ENCODE results near the gene EFHC2. TPM values are rescaled to one million over a fixed set of nuclear protein-coding genes. Genes with fewer than 3 reads are reported as not detected.

The EFHC2 gene
- total RNA-seq, 1 experiment from 2014 or later: 1.1 TPM

DNA sequence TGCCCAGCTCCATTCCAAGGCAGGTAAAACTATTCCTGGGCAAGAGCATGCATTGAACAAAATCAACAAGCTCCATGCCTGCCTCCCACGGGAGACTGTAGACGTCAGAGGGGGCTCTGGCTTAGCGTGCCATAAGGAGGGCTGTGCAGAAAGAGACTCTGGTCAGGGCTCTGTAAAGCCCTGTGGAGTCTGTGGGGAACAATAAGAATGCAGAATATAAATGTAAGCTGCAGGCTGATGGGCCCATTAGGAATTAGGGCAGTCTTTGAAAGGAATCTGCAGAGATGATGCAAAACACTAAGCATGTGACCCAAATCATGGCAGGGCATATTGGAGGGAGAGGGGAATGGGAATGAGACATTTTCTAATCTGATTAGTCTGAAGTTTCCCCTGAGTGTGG, 170.3 kb downstream of the EFHC2 start:
- Histone ChIP-seq H3K23ac (ENCODE audit: insufficient read length, low read depth, low read length) (no peak overlapping the region), H2BK20ac (ENCODE audit: low read depth, low read length, poor library complexity, severe bottlenecking) (no peak overlapping the region), H3K9me3 (ENCODE audit: control insufficient read depth, low read depth, low read length) (peaks cover 35% of the 10 kb centered on the region), H3K14ac (ENCODE audit: insufficient read depth, low read length) (no peak overlapping the region), H3K18ac (ENCODE audit: insufficient read length, low read depth, low read length) (no peak overlapping the region), H3K27ac (ENCODE audit: insufficient read length, low read depth, low read length) (no peak overlapping the region), H2AK5ac (ENCODE audit: insufficient read length, low read length) (no peak overlapping the region), H3K79me1 (ENCODE audit: insufficient read depth, low read depth, low read length, poor library complexity, severe bottlenecking) (no peaks in the 10 kb centered on the region), H4K8ac (replicated peaks; ENCODE audit: insufficient read length, low read depth, low read length) (no peak overlapping the region), H2BK15ac (ENCODE audit: low read depth, low read length) (no peak overlapping the region), H3K56ac (ENCODE audit: insufficient read length, low read depth, low read length) (no peak overlapping the region), H3K23me2 (ENCODE audit: insufficient read length, low read depth, low read length, poor library complexity, severe bottlenecking) (no peaks in the 10 kb centered on the region), H4K5ac (ENCODE audit: insufficient read length, low read depth, low read length) (no peak overlapping the region), H4K91ac (ENCODE audit: insufficient read length, low read depth, low read length) (no peak overlapping the region), H3K4ac (ENCODE audit: low read depth, low read length) (no peak overlapping the region), H2BK12ac (ENCODE audit: insufficient read length, low read depth, low read length) (no peak overlapping the region), H3K4me1 (ENCODE audit: insufficient read depth, low read length) (no peaks in the 10 kb centered on the region), H2AFZ (ENCODE audit: low read length) (no peak overlapping the region), H3K27me3 (ENCODE audit: insufficient read depth, low read length) (no peaks in the 10 kb centered on the region), H3K79me2 (ENCODE audit: insufficient read depth, low read length) (no peaks in the 10 kb centered on the region), H2BK5ac (ENCODE audit: insufficient read length, low read length) (no peak overlapping the region), H3T11ph (ENCODE audit: low read length) (no peak overlapping the region), H2BK120ac (ENCODE audit: low read depth, low read length, poor library complexity, severe bottlenecking) (no peak overlapping the region), H3K9ac (ENCODE audit: extremely low read depth, insufficient read length, low read length) (no peak overlapping the region), H3K4me2 (ENCODE audit: insufficient read depth, insufficient read length, low read length) (no peak overlapping the region), H4K20me1 (ENCODE audit: control insufficient read depth, insufficient read depth, insufficient read length) (no peaks in the 10 kb centered on the region)
- Mint-ChIP-seq H3K4me1 (no peaks in the 10 kb centered on the region), H3K27ac (no peak overlapping the region), H3K4me3 (no peak overlapping the region), H3K9me3 (peaks cover 77 to 81% of the 10 kb centered on the region in 2 experiments), H3K27me3 (ENCODE audit: low read depth) (no peaks in the 10 kb centered on the region; the same call in none of the 2 replicates), H3K36me3 (ENCODE audit: insufficient read depth in 1 of 3, low read depth in 3 of 3) (peaks cover 3 to 5% (median 5%) of the 10 kb centered on the region in 3 experiments; a peak in 5 of 7 replicates)
- no peak for DNase-seq
- TF ChIP-seq, protein P1, sequence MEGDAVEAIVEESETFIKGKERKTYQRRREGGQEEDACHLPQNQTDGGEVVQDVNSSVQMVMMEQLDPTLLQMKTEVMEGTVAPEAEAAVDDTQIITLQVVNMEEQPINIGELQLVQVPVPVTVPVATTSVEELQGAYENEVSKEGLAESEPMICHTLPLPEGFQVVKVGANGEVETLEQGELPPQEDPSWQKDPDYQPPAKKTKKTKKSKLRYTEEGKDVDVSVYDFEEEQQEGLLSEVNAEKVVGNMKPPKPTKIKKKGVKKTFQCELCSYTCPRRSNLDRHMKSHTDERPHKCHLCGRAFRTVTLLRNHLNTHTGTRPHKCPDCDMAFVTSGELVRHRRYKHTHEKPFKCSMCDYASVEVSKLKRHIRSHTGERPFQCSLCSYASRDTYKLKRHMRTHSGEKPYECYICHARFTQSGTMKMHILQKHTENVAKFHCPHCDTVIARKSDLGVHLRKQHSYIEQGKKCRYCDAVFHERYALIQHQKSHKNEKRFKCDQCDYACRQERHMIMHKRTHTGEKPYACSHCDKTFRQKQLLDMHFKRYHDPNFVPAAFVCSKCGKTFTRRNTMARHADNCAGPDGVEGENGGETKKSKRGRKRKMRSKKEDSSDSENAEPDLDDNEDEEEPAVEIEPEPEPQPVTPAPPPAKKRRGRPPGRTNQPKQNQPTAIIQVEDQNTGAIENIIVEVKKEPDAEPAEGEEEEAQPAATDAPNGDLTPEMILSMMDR (conservative IDR thresholded peaks at IDR 0.05): no peak
- no CpG with 5 or more reads among the region's 3 CpGs for WGBS (ENCODE audit: extremely low coverage, insufficient read length, low lambda C conversion rate)
